Peyer's patch (tissue), 4 donors: ENCODE measurements around the gene SLAMF9. TPM values are rescaled to one million over a fixed set of nuclear protein-coding genes. Genes with fewer than 3 reads are reported as not detected.

ENCODE experiments used
- DNase-seq, 3 donors: peaks; one replicate each; pipeline ENCODE4 v3.0.0-alpha.2; 2017 to 2019
- H3K27ac ChIP-seq, 4 donors: fragments of 200-600 bp; sonication (generic); one replicate each; pipeline ENCODE4 v1.5.1; 2016 to 2019
- H3K27me3 ChIP-seq, 2 donors: fragments of 200-600 bp; sonication (generic); one replicate each; pipeline ENCODE4 v1.5.1; 2019
- H3K36me3 ChIP-seq, 3 donors: fragments of 200-600 bp; sonication (generic); one replicate each; pipeline ENCODE4 v1.5.1; 2016 to 2019
- H3K4me1 ChIP-seq, 4 donors: fragments of 200-600 bp; sonication (generic); one replicate each; pipeline ENCODE4 v1.5.1; 2016 to 2019
- H3K4me3 ChIP-seq, 4 donors: fragments of 200-600 bp; sonication (generic); 1 replicate in 3 of 4; 2 replicates in 1 of 4; pipeline ENCODE4 v1.5.1; 2016 to 2019; ENCODE audit warnings: mild to moderate bottlenecking in 1 of 4
- H3K9me3 ChIP-seq, 4 donors: fragments of 200-600 bp; sonication (generic); one replicate each; pipeline ENCODE4 v1.5.1; 2016 to 2019; ENCODE audit warnings: mild to moderate bottlenecking in 1 of 4
- CTCF ChIP-seq, 6 experiments: fragments of 450-650 bp in 4 of 6; fragments of 200-600 bp in 2 of 6; sonication (generic) in 1 of 6; IDR thresholded peaks; one replicate each; pipeline ENCODE4 v1.5.1; 2017 to 2019; ENCODE audit warnings: antibody characterized with exemption in 6 of 6, mild to moderate bottlenecking in 3 of 6, moderate library complexity in 1 of 6
- POLR2A ChIP-seq, 2 donors: fragments of 450-650 bp; IDR thresholded peaks; one replicate each; pipeline ENCODE4 v1.5.1; 2017; ENCODE audit warnings: antibody characterized with exemption in 2 of 2, mild to moderate bottlenecking in 2 of 2, moderate library complexity in 2 of 2
- total RNA-seq, 4 donors: library from RNA; depleted of rRNA; stranded (reverse); fragments of >200 nt; gene quantifications; one replicate each; pipeline ENCODE4 v1.1.0, GENCODE V29; 2016

The SLAMF9 gene
- total RNA-seq, 4 donors from 2014 or later = not detected

GRCh38 chr1:159981351-159982055 is 27.5 kb upstream of the SLAMF9 start:
- no peak overlapping the region for H3K4me3 ChIP-seq
- DNase-seq = no peak
- H3K27ac ChIP-seq = no peak overlapping the region
- H3K27me3 ChIP-seq = no peaks in the 10 kb centered on the region
- H3K4me1 ChIP-seq = no peaks in the 10 kb centered on the region
- no peaks in the 10 kb centered on the region for H3K9me3 ChIP-seq
- no peak for TF ChIP-seq POLR2A (IDR thresholded peaks at IDR 0.05)
- TF ChIP-seq CTCF (IDR thresholded peaks at IDR 0.05) = no peak
- peaks cover 0 to 8% (median 0%) of the 10 kb centered on the region in 3 donors for H3K36me3 ChIP-seq

- TF ChIP-seq POLR2A (IDR thresholded peaks at IDR 0.05) (no peak), CTCF (IDR thresholded peaks at IDR 0.05) (no peak)
- H3K27ac ChIP-seq = no peak overlapping the region
- H3K4me1 ChIP-seq = no peaks in the 10 kb centered on the region
- no peak overlapping the region for H3K4me3 ChIP-seq
- DNase-seq = no peak
- no peaks in the 10 kb centered on the region for H3K9me3 ChIP-seq
- H3K27me3 ChIP-seq = no peaks in the 10 kb centered on the region
- peaks cover 0 to 8% (median 0%) of the 10 kb centered on the region in 3 donors for H3K36me3 ChIP-seq
Observed at GRCh38 chr1:159980786-159981185, 26.7 kb upstream of the SLAMF9 start.

- H3K27me3 ChIP-seq = no peaks in the 10 kb centered on the region
- H3K4me3 ChIP-seq = no peak overlapping the region
- DNase-seq = no peak
- TF ChIP-seq CTCF (IDR thresholded peaks at IDR 0.05) (no peak), POLR2A (IDR thresholded peaks at IDR 0.05) (no peak)
- H3K4me1 ChIP-seq = no peaks in the 10 kb centered on the region
- H3K36me3 ChIP-seq = peaks cover 0 to 8% (median 0%) of the 10 kb centered on the region in 3 donors
- H3K9me3 ChIP-seq = no peaks in the 10 kb centered on the region
- H3K27ac ChIP-seq = no peak overlapping the region
Observed at GRCh38 chr1:159980076-159980475, 26.0 kb upstream of the SLAMF9 start.

- Histone ChIP-seq H3K4me3 (no peak overlapping the region), H3K36me3 (peaks cover 0 to 8% (median 0%) of the 10 kb centered on the region in 3 donors), H3K27ac (no peak overlapping the region), H3K9me3 (no peaks in the 10 kb centered on the region), H3K4me1 (no peaks in the 10 kb centered on the region), H3K27me3 (no peaks in the 10 kb centered on the region)
- TF ChIP-seq POLR2A (IDR thresholded peaks at IDR 0.05) (no peak), CTCF (IDR thresholded peaks at IDR 0.05) (no peak)
- no peak for DNase-seq
Observed at GRCh38 chr1:159979257-159979656, 25.2 kb upstream of the SLAMF9 start.

GRCh38 chr1:159978107-159978398 is 24.0 kb upstream of the SLAMF9 start:
- no peak for DNase-seq
- TF ChIP-seq CTCF (IDR thresholded peaks at IDR 0.05) = no peak
- TF ChIP-seq POLR2A (IDR thresholded peaks at IDR 0.05) = no peak
- Histone ChIP-seq H3K27ac (no peak overlapping the region), H3K9me3 (no peaks in the 10 kb centered on the region), H3K36me3 (peaks cover 0 to 8% (median 0%) of the 10 kb centered on the region in 3 donors), H3K27me3 (no peaks in the 10 kb centered on the region), H3K4me3 (no peak overlapping the region), H3K4me1 (no peaks in the 10 kb centered on the region)
